Stimulated activated memory B cell treated with anti-CD40 and anti-IgM and Interleukin-4, amounts not matched to agents 10 μg/mL and 1 μg/mL and 100 μg/mL, for 72 hours (primary cell): ENCODE measurements around the gene ERBB4.
"Not testable (repeated sequence)": the region's sequence is repeated elsewhere in the genome, so short reads cannot be mapped to it uniquely, and the experiment has no call there.

Experiments used
- ATAC-seq: fragments of 150-1000 bp; cut with Tn5 transposase; 2 replicates; pipeline ENCODE4 v1.10.0; 2021
- H3K27ac Mint-ChIP-seq: one replicate; pipeline ENCODE4 v1.8.0; 2022; ENCODE audit warnings: mild to moderate bottlenecking, mixed read lengths
- H3K27me3 Mint-ChIP-seq: one replicate; pipeline ENCODE4 v1.8.0; 2022; ENCODE audit warnings: mixed read lengths
- H3K36me3 Mint-ChIP-seq: one replicate; pipeline ENCODE4 v1.8.0; 2022; ENCODE audit warnings: mixed read lengths
- H3K4me1 Mint-ChIP-seq: one replicate; pipeline ENCODE4 v1.8.0; 2022; ENCODE audit warnings: mixed read lengths
- H3K4me3 Mint-ChIP-seq: one replicate; pipeline ENCODE4 v1.8.0; 2022; ENCODE audit warnings: mild to moderate bottlenecking, moderate library complexity, mixed read lengths
- H3K9me3 Mint-ChIP-seq: one replicate; pipeline ENCODE4 v1.8.0; 2022; ENCODE audit warnings: mixed read lengths

ERBB4 gene

DNA sequence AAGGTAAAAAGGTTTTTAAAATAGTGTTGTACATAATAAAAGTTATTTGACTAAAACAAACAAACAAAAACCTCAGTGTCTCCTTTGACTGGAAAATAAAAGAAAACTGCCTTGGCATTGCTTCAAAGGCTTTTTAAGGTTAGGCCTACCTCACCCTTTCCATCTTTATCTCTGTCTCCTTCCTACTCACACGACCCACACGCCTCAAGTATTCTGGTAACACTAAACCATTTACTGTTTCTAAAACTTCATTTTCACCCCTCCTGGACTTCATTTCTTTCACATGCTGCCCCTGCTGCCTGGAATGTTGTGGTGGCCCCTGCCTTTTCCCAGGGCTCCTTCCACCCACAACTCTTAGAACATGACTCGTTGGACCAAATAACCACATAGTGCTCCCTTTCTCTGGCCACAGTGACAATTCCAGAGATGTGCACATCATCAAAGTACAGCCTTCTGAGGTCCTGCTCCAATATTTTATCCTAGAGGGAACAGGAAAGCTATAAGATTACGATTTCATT is 54.0 kb downstream of the ERBB4 start:
- peaks cover 3% of the 10 kb centered on the region for H3K9me3 Mint-ChIP-seq
- H3K4me1 Mint-ChIP-seq: no peaks in the 10 kb centered on the region
- H3K4me3 Mint-ChIP-seq: no peak overlapping the region

DNA sequence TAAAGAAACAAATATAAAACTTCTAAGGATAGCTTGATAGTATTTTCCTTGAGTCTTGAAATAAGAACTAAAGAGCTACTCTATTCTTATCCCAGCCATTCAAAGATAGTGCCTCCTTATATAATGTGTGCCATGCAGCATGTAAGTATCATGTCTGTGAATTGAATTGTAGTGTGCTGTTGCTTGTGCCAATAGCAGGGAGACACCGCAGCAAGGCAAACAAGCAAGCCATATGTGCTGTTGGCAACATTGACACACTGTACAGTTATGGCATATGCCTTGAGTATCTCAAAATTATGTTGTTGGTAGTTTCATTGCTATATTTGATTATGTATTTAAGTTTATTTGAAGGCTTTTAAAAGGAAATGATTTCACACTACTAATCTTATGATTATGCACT is 58.2 kb downstream of the ERBB4 start:
- ATAC-seq: no peak
- no peak overlapping the region for H3K4me3 Mint-ChIP-seq
- H3K9me3 Mint-ChIP-seq: no peaks in the 10 kb centered on the region

More for the DNA sequence above, 54.0 kb downstream of the ERBB4 start:
- Mint-ChIP-seq H3K36me3 (no peaks in the 10 kb centered on the region), H3K27me3 (no peaks in the 10 kb centered on the region), H3K27ac (no peak overlapping the region)
- no peak for ATAC-seq

GRCh38 chr2:212477571-212477970 is 61.0 kb downstream of the ERBB4 start:
- no peaks in the 10 kb centered on the region for H3K9me3 Mint-ChIP-seq
- no peaks in the 10 kb centered on the region for H3K4me1 Mint-ChIP-seq
- no peaks in the 10 kb centered on the region for H3K36me3 Mint-ChIP-seq
- H3K27me3 Mint-ChIP-seq: no peaks in the 10 kb centered on the region
- no peak overlapping the region for H3K27ac Mint-ChIP-seq
- no peak for ATAC-seq
- no peak overlapping the region for H3K4me3 Mint-ChIP-seq

More for the DNA sequence above, 58.2 kb downstream of the ERBB4 start:
- Mint-ChIP-seq H3K36me3 (no peaks in the 10 kb centered on the region), H3K27me3 (no peaks in the 10 kb centered on the region), H3K27ac (no peak overlapping the region), H3K4me1 (no peaks in the 10 kb centered on the region)

DNA sequence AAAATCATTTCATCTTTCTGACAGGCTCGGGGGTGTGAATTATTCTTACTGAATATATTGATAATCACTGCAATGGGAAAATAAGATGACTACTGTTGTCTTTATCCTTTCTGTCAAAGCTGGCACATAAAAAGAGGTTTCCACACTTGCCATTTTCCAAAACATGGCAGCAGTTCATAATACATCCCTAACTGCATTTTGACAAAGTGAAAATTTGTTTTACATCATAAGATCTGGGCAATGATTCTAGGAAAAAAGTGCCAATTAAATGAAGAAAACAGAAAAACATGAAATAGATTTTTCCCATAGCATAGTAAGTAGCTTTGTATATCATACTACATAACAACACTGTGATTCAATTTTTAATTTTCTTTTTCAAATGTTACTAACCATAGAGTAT is 65.4 kb downstream of the ERBB4 start:
- no peak overlapping the region for H3K4me3 Mint-ChIP-seq
- no peaks in the 10 kb centered on the region for H3K27me3 Mint-ChIP-seq
- no peak for ATAC-seq
- H3K4me1 Mint-ChIP-seq: no peaks in the 10 kb centered on the region
- no peak overlapping the region for H3K27ac Mint-ChIP-seq
- H3K36me3 Mint-ChIP-seq: no peaks in the 10 kb centered on the region
- H3K9me3 Mint-ChIP-seq: no peaks in the 10 kb centered on the region

DNA sequence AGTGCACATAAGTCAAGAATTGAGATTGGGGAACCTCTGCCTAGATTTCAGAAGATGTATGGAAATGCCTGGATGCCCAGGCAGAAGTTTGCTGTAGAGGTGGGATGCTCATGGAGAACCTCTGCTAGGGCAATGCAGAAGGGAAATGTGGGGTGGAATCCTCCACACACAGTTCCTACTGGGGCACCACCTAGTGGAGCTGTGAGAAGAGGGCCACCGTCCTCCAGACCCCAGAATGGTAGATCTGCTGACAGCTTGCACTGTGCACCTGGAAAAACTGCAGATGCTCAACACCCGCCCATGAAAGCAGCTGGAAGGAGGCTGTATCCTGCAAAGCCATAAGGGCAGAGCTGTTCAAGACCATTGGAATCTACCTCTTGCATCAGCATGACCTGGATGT is 71.1 kb downstream of the ERBB4 start:
- H3K27me3 Mint-ChIP-seq, H3K36me3 Mint-ChIP-seq, H3K9me3 Mint-ChIP-seq, H3K4me1 Mint-ChIP-seq, ATAC-seq, H3K4me3 Mint-ChIP-seq, H3K27ac Mint-ChIP-seq: not testable (repeated sequence)

GRCh38 chr2:212465456-212465855 is 73.1 kb downstream of the ERBB4 start:
- H3K27ac Mint-ChIP-seq: no peak overlapping the region
- ATAC-seq: no peak

DNA sequence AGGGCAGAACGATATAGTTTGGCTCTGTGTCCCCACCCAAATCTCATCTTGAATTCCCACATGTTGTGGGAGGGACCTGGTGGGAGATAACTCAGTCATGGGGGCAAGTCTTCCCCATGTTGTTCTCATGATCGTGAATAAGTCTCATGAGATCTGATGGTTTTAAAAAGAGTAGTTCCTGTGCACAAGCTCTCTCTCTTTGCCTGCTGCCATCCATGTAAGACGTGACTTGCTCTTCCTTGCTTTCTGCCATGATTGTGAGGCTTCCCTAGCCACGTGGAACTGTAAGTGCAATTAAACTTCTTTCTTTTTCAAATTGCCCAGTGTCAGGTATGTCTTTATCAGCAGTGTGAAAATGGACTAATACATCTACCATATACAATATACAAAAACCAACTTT is 76.9 kb downstream of the ERBB4 start:
- not testable (repeated sequence) for H3K27me3 Mint-ChIP-seq, H3K4me3 Mint-ChIP-seq, ATAC-seq, H3K36me3 Mint-ChIP-seq, H3K27ac Mint-ChIP-seq, H3K9me3 Mint-ChIP-seq, H3K4me1 Mint-ChIP-seq

More at GRCh38 chr2:212465456-212465855, 73.1 kb downstream of the ERBB4 start:
- peaks cover 4% of the 10 kb centered on the region for H3K9me3 Mint-ChIP-seq
- H3K36me3 Mint-ChIP-seq: no peaks in the 10 kb centered on the region
- H3K4me1 Mint-ChIP-seq: no peaks in the 10 kb centered on the region
- H3K27me3 Mint-ChIP-seq: no peaks in the 10 kb centered on the region
- no peak overlapping the region for H3K4me3 Mint-ChIP-seq

GRCh38 chr2:212454149-212454548 is 84.5 kb downstream of the ERBB4 start:
- Mint-ChIP-seq H3K4me1 (no peaks in the 10 kb centered on the region), H3K4me3 (no peak overlapping the region), H3K27ac (no peak overlapping the region), H3K36me3 (no peaks in the 10 kb centered on the region), H3K27me3 (no peaks in the 10 kb centered on the region), H3K9me3 (no peaks in the 10 kb centered on the region)
- ATAC-seq: no peak

- no peaks in the 10 kb centered on the region for H3K36me3 Mint-ChIP-seq
- H3K27me3 Mint-ChIP-seq: no peaks in the 10 kb centered on the region
- H3K4me3 Mint-ChIP-seq: no peak overlapping the region
- H3K4me1 Mint-ChIP-seq: no peaks in the 10 kb centered on the region
- ATAC-seq: no peak
- H3K27ac Mint-ChIP-seq: no peak overlapping the region
- H3K9me3 Mint-ChIP-seq: no peaks in the 10 kb centered on the region
These were observed 86.8 kb downstream of the ERBB4 start for GRCh38 chr2:212451786-212452231.

- H3K4me3 Mint-ChIP-seq: no peak overlapping the region
- no peaks in the 10 kb centered on the region for H3K27me3 Mint-ChIP-seq
- no peaks in the 10 kb centered on the region for H3K9me3 Mint-ChIP-seq
- no peak overlapping the region for H3K27ac Mint-ChIP-seq
- no peaks in the 10 kb centered on the region for H3K4me1 Mint-ChIP-seq
- no peak for ATAC-seq
- H3K36me3 Mint-ChIP-seq: no peaks in the 10 kb centered on the region
These were observed 89.9 kb downstream of the ERBB4 start for GRCh38 chr2:212448698-212449097.

DNA sequence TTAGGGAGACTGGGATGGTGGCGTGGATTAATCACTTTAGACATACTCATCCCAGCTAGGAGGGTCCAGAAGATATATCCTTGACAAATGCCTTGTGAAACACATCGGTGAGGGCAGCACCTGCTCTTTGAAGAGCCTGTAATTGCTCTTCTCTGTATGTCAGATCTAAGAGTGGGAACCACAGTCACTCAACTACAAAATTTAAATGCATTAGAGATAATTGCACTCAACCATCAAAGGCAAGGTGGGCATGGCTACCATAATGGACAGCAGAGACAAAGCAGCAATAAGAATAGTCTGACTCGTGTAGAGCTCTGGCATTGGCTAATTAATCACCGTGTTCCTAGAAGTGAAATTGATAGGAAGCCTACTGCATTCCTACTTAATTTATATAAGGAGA is 96.8 kb downstream of the ERBB4 start:
- no peaks in the 10 kb centered on the region for H3K36me3 Mint-ChIP-seq
- no peak for ATAC-seq
- H3K9me3 Mint-ChIP-seq: peaks cover 3% of the 10 kb centered on the region
- no peaks in the 10 kb centered on the region for H3K27me3 Mint-ChIP-seq
- no peak overlapping the region for H3K27ac Mint-ChIP-seq
- no peaks in the 10 kb centered on the region for H3K4me1 Mint-ChIP-seq
- H3K4me3 Mint-ChIP-seq: no peak overlapping the region

DNA sequence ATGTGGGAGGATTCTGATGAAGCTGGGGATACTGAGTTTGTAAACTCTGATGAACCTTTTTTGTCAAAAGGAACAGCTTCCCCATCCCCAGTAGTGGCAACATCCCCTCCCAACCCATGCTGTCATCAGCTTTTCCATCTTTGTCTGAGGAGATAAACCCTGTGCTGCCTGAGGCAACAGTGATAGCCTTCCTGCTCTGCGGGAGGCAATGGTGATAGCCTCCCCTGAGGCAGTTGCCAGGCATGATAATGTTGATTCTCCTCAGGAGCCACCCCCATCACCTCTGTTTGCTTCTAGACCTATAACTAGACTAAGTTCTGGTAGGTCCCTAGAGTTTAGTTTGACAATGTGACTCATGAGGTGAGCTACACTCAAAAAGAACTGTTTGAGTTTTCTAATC is 97.5 kb downstream of the ERBB4 start:
- H3K4me1 Mint-ChIP-seq: no peaks in the 10 kb centered on the region
- H3K36me3 Mint-ChIP-seq: no peaks in the 10 kb centered on the region
- no peak overlapping the region for H3K4me3 Mint-ChIP-seq
- no peaks in the 10 kb centered on the region for H3K27me3 Mint-ChIP-seq
- H3K27ac Mint-ChIP-seq: no peak overlapping the region
- H3K9me3 Mint-ChIP-seq: peaks cover 3% of the 10 kb centered on the region
- no peak for ATAC-seq

- Mint-ChIP-seq H3K36me3 (no peaks in the 10 kb centered on the region), H3K4me3 (no peak overlapping the region), H3K27ac (no peak overlapping the region), H3K27me3 (no peaks in the 10 kb centered on the region), H3K9me3 (peaks cover 5% of the 10 kb centered on the region), H3K4me1 (no peaks in the 10 kb centered on the region)
- no peak for ATAC-seq
These were observed 109.7 kb downstream of the ERBB4 start for GRCh38 chr2:212428681-212429478.

GRCh38 chr2:212427638-212428037 is 111.0 kb downstream of the ERBB4 start:
- Mint-ChIP-seq H3K27me3 (no peaks in the 10 kb centered on the region), H3K36me3 (no peaks in the 10 kb centered on the region), H3K4me1 (no peaks in the 10 kb centered on the region), H3K27ac (no peak overlapping the region), H3K4me3 (no peak overlapping the region), H3K9me3 (peaks cover 5% of the 10 kb centered on the region)
- no peak for ATAC-seq

DNA sequence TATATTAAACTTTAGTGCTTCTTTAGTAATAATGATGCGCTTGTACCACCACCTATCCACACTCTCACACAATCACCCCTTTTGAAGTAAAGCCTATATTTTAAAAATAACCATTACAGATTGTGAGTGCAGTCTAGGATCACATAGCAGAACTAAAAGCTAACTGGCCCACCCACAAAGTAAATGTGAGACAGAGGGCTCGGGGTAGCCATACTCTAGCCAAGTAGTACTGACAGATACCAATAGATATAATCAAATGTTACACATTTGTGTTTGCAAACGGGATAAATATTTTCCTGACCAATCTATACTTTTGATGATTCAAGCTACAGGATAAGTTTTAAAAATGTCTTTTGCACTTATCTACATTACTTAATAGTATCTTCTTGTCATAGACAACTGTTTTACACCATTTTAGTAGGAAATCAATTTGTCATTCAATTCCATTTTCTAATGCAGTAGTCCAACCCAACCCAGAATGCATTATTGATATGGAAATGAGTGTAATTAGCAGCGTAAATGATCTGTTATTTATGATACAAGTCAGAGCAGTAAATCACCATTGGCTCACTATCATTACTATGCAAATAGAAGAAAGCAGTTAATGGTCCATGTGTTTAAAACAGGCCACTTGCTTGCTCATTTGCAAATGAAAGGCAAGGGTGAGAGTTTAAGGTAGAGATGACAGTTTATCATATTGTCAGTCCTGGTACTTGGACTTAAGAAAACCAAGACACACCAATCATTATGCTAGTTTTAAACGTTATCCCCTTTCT is 111.8 kb downstream of the ERBB4 start:
- H3K27ac Mint-ChIP-seq: no peak overlapping the region
- ATAC-seq: no peak
- no peaks in the 10 kb centered on the region for H3K27me3 Mint-ChIP-seq
- peaks cover 5% of the 10 kb centered on the region for H3K9me3 Mint-ChIP-seq
- no peaks in the 10 kb centered on the region for H3K4me1 Mint-ChIP-seq
- no peak overlapping the region for H3K4me3 Mint-ChIP-seq
- no peaks in the 10 kb centered on the region for H3K36me3 Mint-ChIP-seq

DNA sequence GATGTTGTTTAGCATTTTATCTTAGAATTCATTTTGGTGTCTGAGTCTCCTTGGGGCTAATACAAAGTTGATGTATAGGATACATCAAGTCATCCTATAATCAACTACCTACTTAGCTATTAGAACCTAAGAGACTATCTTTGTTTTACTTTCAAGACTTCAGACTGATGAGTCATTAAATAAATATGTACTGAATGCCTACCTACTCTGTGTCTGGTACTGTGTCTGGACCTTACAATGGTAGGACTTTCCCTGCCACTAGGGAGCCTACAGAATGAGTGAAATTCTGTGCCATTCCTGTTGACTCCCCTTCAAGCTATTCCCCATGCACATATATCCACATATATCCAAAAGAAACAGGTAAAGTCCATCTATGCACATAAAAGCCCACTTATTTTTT is 114.5 kb downstream of the ERBB4 start:
- no peaks in the 10 kb centered on the region for H3K4me1 Mint-ChIP-seq
- H3K27ac Mint-ChIP-seq: no peak overlapping the region
- H3K27me3 Mint-ChIP-seq: no peaks in the 10 kb centered on the region
- no peaks in the 10 kb centered on the region for H3K36me3 Mint-ChIP-seq
- H3K4me3 Mint-ChIP-seq: no peak overlapping the region
- no peak for ATAC-seq
- H3K9me3 Mint-ChIP-seq: no peaks in the 10 kb centered on the region
